Renal cortex interstitium (tissue), 11 donors: ENCODE measurements around the gene MTRR. TPM values are rescaled to one million over a fixed set of nuclear protein-coding genes. Genes with fewer than 3 reads are reported as not detected.

Source experiments
- DNase-seq, 11 donors: peaks; one replicate each; pipeline ENCODE4 v3.0.0-alpha.2; 2013; ENCODE audit warnings: low read depth in 9 of 11, low spot score in 4 of 11; ENCODE audit errors: extremely low read depth in 1 of 11
- polyA plus RNA-seq, 3 donors: library from polyadenylated mRNA; unstranded; fragments of 120-200 nt; gene quantifications; one replicate each; pipeline ENCODE4 v1.2.1, GENCODE V29; 2013; ENCODE audit not compliant: insufficient read length in 3 of 3

The MTRR gene
- polyA plus RNA-seq, 3 donors = 55.5 to 64.9 (median 58.5) TPM

GRCh38 chr5:7925961-7926695 is 57.2 kb downstream of the MTRR start:
- no peak for DNase-seq

DNA sequence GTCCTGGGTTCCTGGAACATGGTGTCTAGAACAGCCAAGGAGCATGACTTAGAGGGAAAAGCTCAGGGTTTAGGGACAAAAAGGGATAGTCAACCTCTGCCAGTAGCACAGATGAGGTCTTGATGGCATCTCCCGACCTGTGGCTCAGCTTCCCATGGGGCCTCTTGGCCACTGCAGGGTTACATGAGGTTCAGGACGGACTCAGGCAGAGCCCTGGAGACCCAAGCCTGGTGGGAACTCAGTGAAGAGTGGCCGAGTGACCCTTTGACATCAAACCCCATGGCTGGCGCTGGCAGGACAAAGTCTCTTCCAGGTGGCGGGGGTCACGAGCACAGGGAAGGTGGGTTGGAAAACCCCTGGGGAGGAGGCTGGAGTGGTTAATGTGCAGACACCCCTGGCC is 57.8 kb downstream of the MTRR start:
- DNase-seq = no peak

GRCh38 chr5:7927466-7928375 is 58.8 kb downstream of the MTRR start:
- peak; percentile 25 to 57 (median 39) for DNase-seq

- no peak for DNase-seq
Observed at GRCh38 chr5:7930011-7930410, 61.1 kb downstream of the MTRR start.

- no peak for DNase-seq
Observed at GRCh38 chr5:7941692-7942091, 72.7 kb downstream of the MTRR start.

- no peak for DNase-seq
Observed at GRCh38 chr5:7947301-7947700, 78.4 kb downstream of the MTRR start.

Other genes starting within 250 kb of the MTRR start
- gene CFAP90, start 18.0 kb upstream of the MTRR start, polyA plus RNA-seq = 1 to 10 TPM; 5.2 to 6.5 (median 5.2) TPM
- gene FASTKD3, start 117 bp upstream of the MTRR start, polyA plus RNA-seq = 10 to 100 TPM; 19.7 to 31.6 (median 25.6) TPM